Osteocyte (in vitro differentiated cells): ENCODE data around the gene SOS1. TPM values are rescaled to one million over a fixed set of nuclear protein-coding genes. Genes with fewer than 3 reads are reported as not detected.
A peak's percentile ranks its signal among the peaks of the same experiment; 100 is the strongest.
"Not testable (repeated sequence)": the region's sequence is repeated elsewhere in the genome, so short reads cannot be mapped to it uniquely, and the experiment has no call there.

ENCODE experiments used
- DNase-seq: peaks from one replicate; pipeline ENCODE4 v3.0.0; 2021; ENCODE audit warnings: mixed read lengths; ENCODE audit not compliant: unreplicated experiment; ENCODE audit errors: extremely low spot score
- H3K27ac Mint-ChIP-seq: one replicate; pipeline ENCODE4 v1.8.0; 2021; ENCODE audit warnings: mild to moderate bottlenecking, mixed read lengths; ENCODE audit not compliant: unreplicated experiment
- H3K27me3 Mint-ChIP-seq: one replicate; pipeline ENCODE4 v1.8.0; 2021; ENCODE audit warnings: mixed read lengths; ENCODE audit not compliant: unreplicated experiment
- H3K36me3 Mint-ChIP-seq: one replicate; pipeline ENCODE4 v1.8.0; 2021; ENCODE audit warnings: mixed read lengths; ENCODE audit not compliant: unreplicated experiment
- H3K4me1 Mint-ChIP-seq: one replicate; pipeline ENCODE4 v1.8.0; 2021; ENCODE audit warnings: mixed read lengths; ENCODE audit not compliant: unreplicated experiment
- H3K4me3 Mint-ChIP-seq: one replicate; pipeline ENCODE4 v1.8.0; 2021; ENCODE audit warnings: mild to moderate bottlenecking, moderate library complexity, mixed read lengths; ENCODE audit not compliant: unreplicated experiment
- H3K9me3 Mint-ChIP-seq: one replicate; pipeline ENCODE4 v1.8.0; 2021; ENCODE audit warnings: mixed read lengths; ENCODE audit not compliant: unreplicated experiment
- total RNA-seq: library from RNA; stranded (reverse); gene quantifications from 2 replicates; pipeline ENCODE4 v1.2.1, GENCODE V29; 2021
- TF ChIP-seq, protein P1 (sequence below): fragments of 200-600 bp; sonication (generic); IDR thresholded peaks from 2 replicates; pipeline ENCODE4 v1.5.0; 2021; ENCODE audit warnings: antibody characterized with exemption, mild to moderate bottlenecking, moderate library complexity

The SOS1 gene
- total RNA-seq, 1 donor from 2014 or later, result 35.6 TPM

DNA sequence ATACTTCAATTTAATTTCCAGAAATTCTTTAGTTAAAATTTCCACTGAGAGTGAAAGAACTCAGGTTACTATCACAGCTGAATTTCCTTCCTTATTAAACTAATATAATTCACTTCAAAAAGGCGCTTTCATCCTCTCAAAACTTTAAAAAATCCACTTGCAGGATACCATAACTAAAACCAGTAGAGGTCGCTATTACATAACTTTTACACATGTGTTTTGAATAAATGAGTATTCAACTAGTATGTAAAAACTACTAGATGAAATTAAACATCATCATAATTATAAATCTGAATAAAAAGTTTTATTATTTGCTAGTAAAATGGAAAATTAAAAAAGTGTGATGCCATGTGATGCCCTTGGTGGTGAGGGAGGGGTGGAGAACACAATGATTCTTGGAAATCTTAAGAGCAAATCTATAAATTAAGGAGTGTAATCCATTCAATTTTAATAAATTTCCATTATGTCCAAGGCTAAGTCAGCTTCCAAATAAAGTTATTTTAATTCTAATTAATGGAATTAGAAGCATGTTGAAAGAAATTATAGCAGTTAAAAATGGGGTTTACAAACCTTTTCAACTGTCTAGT, 61.4 kb downstream of the SOS1 start:
- no peaks in the 10 kb centered on the region for H3K4me1 Mint-ChIP-seq
- H3K27ac Mint-ChIP-seq, result no peak overlapping the region
- no peak overlapping the region for H3K4me3 Mint-ChIP-seq
- no peak for DNase-seq
- H3K27me3 Mint-ChIP-seq, result no peaks in the 10 kb centered on the region
- peaks cover 10% of the 10 kb centered on the region for H3K36me3 Mint-ChIP-seq
- TF ChIP-seq, protein P1, sequence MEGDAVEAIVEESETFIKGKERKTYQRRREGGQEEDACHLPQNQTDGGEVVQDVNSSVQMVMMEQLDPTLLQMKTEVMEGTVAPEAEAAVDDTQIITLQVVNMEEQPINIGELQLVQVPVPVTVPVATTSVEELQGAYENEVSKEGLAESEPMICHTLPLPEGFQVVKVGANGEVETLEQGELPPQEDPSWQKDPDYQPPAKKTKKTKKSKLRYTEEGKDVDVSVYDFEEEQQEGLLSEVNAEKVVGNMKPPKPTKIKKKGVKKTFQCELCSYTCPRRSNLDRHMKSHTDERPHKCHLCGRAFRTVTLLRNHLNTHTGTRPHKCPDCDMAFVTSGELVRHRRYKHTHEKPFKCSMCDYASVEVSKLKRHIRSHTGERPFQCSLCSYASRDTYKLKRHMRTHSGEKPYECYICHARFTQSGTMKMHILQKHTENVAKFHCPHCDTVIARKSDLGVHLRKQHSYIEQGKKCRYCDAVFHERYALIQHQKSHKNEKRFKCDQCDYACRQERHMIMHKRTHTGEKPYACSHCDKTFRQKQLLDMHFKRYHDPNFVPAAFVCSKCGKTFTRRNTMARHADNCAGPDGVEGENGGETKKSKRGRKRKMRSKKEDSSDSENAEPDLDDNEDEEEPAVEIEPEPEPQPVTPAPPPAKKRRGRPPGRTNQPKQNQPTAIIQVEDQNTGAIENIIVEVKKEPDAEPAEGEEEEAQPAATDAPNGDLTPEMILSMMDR, result peak; percentile 75
- no peaks in the 10 kb centered on the region for H3K9me3 Mint-ChIP-seq

DNA sequence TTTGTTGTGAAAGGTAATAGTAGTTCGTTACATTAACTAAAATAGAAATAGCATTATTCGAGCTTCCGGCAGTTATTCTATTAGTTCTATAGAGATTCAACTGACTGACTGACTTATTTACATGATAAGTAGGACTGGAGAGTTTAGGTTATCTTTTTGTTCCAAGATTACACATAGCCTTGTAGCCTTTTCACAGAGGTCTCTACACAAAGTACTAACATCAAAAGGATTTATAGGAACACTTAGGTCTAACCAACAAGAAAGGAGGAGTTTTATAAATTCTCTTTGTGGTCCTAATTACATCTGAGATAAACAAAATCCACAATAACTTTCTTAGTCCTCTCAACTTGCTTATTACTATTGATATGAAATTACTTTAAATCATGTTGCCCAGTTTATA, 62.8 kb downstream of the SOS1 start:
- no peaks in the 10 kb centered on the region for H3K27me3 Mint-ChIP-seq
- no peaks in the 10 kb centered on the region for H3K9me3 Mint-ChIP-seq
- no peak overlapping the region for H3K27ac Mint-ChIP-seq
- H3K36me3 Mint-ChIP-seq, result peaks cover 22% of the 10 kb centered on the region
- no peaks in the 10 kb centered on the region for H3K4me1 Mint-ChIP-seq
- TF ChIP-seq, protein P1, result no peak
- no peak overlapping the region for H3K4me3 Mint-ChIP-seq
- no peak for DNase-seq

DNA sequence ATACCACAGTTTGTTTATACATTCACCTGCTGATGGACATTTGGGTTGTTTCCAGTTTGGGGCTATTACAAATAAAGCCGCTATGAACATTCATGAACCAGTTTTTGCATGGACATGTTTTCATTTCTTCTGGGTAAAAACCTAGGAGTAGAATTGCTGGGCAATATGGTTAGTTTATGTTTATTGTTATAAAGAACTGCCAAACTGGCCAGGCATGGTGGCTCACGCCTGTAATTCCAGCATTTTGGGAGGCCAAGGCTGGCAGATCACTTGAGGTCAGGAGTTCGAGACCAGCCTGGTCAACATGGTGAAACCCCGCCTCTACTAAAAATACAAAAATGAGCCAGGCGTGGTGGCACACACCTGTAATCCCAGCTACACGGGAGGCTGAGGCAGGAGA, 68.2 kb downstream of the SOS1 start:
- DNase-seq, H3K4me1 Mint-ChIP-seq, H3K4me3 Mint-ChIP-seq, H3K27me3 Mint-ChIP-seq, H3K27ac Mint-ChIP-seq, H3K9me3 Mint-ChIP-seq: not testable (repeated sequence)
- peaks cover 37% of the 10 kb centered on the region for H3K36me3 Mint-ChIP-seq

DNA sequence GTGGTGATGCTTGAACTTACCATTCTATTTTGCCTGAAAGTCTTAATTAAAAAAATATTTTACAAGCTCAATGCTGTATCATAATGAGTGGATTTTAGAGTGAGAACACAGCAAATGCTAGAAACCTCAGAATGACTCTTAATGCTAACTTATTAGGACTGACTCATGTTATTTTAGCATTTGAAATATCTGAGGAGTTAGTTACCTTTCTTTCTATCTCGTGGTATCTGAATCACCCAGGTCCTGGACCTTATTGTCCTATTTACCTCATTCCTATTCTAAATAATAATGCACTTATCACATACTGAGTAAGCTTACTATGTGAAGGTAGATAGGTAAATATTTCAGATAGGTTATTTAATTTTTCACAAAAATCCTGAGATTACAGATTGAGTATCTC, 70.7 kb downstream of the SOS1 start:
- H3K27ac Mint-ChIP-seq, result no peak overlapping the region
- peaks cover 31% of the 10 kb centered on the region for H3K36me3 Mint-ChIP-seq
- TF ChIP-seq, protein P1, result no peak
- H3K4me3 Mint-ChIP-seq, result no peak overlapping the region
- no peaks in the 10 kb centered on the region for H3K27me3 Mint-ChIP-seq
- DNase-seq, result no peak
- no peaks in the 10 kb centered on the region for H3K4me1 Mint-ChIP-seq
- H3K9me3 Mint-ChIP-seq, result no peaks in the 10 kb centered on the region

DNA sequence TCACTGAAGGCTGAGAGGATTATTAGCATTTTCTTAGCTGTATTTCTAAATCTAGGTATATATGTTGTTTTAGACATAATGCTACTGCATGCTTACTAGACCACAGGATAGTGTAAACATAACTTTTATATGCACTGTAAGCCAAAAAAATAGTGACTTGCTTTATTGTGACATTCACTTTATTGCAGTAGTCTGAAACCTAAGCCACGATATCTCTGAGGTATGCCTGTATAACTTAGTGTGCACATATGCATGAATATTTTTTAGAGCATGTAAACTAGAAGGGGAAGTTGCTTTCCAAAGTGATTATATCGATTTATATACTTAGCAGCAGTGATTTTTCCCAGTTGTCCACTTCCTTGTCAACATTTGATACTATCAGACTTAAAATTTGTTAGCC, 81.8 kb downstream of the SOS1 start:
- TF ChIP-seq, protein P1, result no peak
- peaks cover 16% of the 10 kb centered on the region for H3K36me3 Mint-ChIP-seq
- no peak for DNase-seq
- H3K4me1 Mint-ChIP-seq, result no peaks in the 10 kb centered on the region
- H3K9me3 Mint-ChIP-seq, result no peaks in the 10 kb centered on the region
- no peaks in the 10 kb centered on the region for H3K27me3 Mint-ChIP-seq
- H3K27ac Mint-ChIP-seq, result no peak overlapping the region
- H3K4me3 Mint-ChIP-seq, result no peak overlapping the region

DNA sequence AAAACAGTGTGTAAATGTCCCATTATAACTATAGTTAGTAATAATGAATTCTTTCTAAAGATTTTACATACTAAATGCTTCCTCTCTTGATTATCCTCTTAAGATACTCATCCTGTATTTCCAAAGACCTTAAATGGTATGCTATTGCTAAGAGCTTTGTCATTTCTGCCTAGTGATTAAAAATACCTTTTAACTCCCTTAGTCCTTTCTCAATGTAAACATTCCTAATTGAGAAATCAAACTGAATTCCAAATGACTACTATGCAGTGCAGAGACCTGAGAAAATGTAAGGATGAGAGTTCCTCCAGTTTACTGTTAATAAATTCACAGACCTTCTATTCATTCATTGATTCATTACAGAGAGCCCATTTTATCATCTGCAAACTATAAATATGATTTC, 86.9 kb downstream of the SOS1 start:
- no peak for DNase-seq
- TF ChIP-seq, protein P1, result no peak
- H3K9me3 Mint-ChIP-seq, result no peaks in the 10 kb centered on the region

More for the DNA sequence above, 86.9 kb downstream of the SOS1 start:
- Mint-ChIP-seq H3K36me3 (peaks cover 18% of the 10 kb centered on the region), H3K27me3 (no peaks in the 10 kb centered on the region), H3K27ac (no peak overlapping the region), H3K4me3 (no peak overlapping the region), H3K4me1 (no peaks in the 10 kb centered on the region)
